B cell (primary cell): ENCODE results near the gene TTC13.

Experiments used
- EZH2 ChIP-seq: IDR thresholded peaks from 2 replicates; pipeline ENCODE4 v1.6.1; 2012; ENCODE audit warnings: borderline replicate concordance, low read depth, mild to moderate bottlenecking, moderate library complexity, low read length; ENCODE audit not compliant: insufficient read depth, poor library complexity, severe bottlenecking
- TF ChIP-seq, protein P1 (sequence below): fragments of 200-600 bp; IDR thresholded peaks from one replicate; pipeline ENCODE4 v1.8.0; 2022; ENCODE audit warnings: antibody characterized with exemption, mild to moderate bottlenecking

DNA sequence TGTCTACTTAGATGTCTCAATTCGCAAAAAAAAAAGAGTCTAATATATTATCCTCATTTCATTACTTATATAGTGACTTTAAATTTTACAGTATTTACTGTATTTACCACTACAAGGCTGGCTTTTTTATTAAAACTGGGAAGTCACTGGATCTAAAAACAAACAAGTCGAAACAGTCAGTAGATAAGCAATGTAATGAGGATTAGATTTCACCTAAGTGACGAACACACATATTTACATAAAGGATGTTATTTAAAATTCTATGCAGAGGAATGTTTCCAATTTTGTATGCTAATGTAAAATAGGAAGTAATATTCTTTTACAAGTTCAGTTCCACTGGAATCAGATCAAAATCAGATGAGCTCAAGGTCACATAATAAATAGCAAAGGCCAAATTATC, 28.3 kb downstream of the TTC13 start:
- no peak for TF ChIP-seq EZH2
- TF ChIP-seq, protein P1, sequence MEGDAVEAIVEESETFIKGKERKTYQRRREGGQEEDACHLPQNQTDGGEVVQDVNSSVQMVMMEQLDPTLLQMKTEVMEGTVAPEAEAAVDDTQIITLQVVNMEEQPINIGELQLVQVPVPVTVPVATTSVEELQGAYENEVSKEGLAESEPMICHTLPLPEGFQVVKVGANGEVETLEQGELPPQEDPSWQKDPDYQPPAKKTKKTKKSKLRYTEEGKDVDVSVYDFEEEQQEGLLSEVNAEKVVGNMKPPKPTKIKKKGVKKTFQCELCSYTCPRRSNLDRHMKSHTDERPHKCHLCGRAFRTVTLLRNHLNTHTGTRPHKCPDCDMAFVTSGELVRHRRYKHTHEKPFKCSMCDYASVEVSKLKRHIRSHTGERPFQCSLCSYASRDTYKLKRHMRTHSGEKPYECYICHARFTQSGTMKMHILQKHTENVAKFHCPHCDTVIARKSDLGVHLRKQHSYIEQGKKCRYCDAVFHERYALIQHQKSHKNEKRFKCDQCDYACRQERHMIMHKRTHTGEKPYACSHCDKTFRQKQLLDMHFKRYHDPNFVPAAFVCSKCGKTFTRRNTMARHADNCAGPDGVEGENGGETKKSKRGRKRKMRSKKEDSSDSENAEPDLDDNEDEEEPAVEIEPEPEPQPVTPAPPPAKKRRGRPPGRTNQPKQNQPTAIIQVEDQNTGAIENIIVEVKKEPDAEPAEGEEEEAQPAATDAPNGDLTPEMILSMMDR: no peak
